ENCODE results near the gene F12. TPM values are rescaled to one million over a fixed set of nuclear protein-coding genes. Genes with fewer than 3 reads are reported as not detected.

F12 gene
- total and polyA plus RNA-seq, 2 donors (not counting 3 experiments of a cell fraction or from before 2014, with no cell fraction given) = 1.00 to 1.4 TPM

- Histone ChIP-seq H3K4me2 (ENCODE audit: insufficient read depth, low read length) (no peak overlapping the region), H3K9ac (replicated peaks; ENCODE audit: extremely low read depth, insufficient read depth, low read length) (no peak overlapping the region), H2AFZ (ENCODE audit: low read depth, low read length) (no peak overlapping the region), H3K9me3 (replicated peaks; ENCODE audit: control insufficient read depth, insufficient read depth, low read length) (no peaks in the 10 kb centered on the region), H3K27ac (ENCODE audit: insufficient read depth, low read depth, low read length) (no peak overlapping the region), H3K36me3 (ENCODE audit: control insufficient read depth in 2 of 2, extremely low read depth in 1 of 2, insufficient read depth in 2 of 2, low read length in 2 of 2) (no peaks in the 10 kb centered on the region), H3K4me3 (replicated peaks in 1 of 3; ENCODE audit: insufficient read depth in 1 of 3, low read depth in 1 of 3, low read length in 3 of 3) (no peak overlapping the region), H4K20me1 (replicated peaks; ENCODE audit: control insufficient read depth, extremely low read depth, insufficient read depth, low read length) (no peaks in the 10 kb centered on the region), H3K27me3 (ENCODE audit: control insufficient read depth in 2 of 2, insufficient read depth in 2 of 2, low read length in 2 of 2) (no peaks in the 10 kb centered on the region), H3K4me1 (ENCODE audit: control insufficient read depth, extremely low read depth, insufficient read depth, low read length) (peaks cover 19% of the 10 kb centered on the region), H3K79me2 (ENCODE audit: control insufficient read depth, insufficient read depth, low read length) (no peaks in the 10 kb centered on the region), H3K9me1 (replicated peaks; ENCODE audit: control insufficient read depth, extremely low read depth, insufficient read depth, low read length) (no peaks in the 10 kb centered on the region)
- no peak for DNase-seq (ENCODE audit: low read depth, low spot score)
- CTCF ChIA-PET = interaction anchor here (1.6 to 2.4 kb wide), 2 partner anchors 24 to 50 kb away, joined by 3 to 8 read pairs; no protein-coding TSS in a partner anchor
- dilution Hi-C loops (cut with MboI; ENCODE audit: extremely low pct_ligation_motif_present, low sequenced_read_pairs) (loop anchor here (5.0 kb wide), 1 partner anchor 38 kb away; no protein-coding TSS in a partner anchor), intact Hi-C loops (cut with micrococcal nuclease) (no loop called here)
- no TSS peak for BruUV-seq (replicated peaks)
- POLR2A ChIA-PET = interaction anchor here (1.0 kb wide), 1 partner anchor 11 kb away, joined by 3 read pairs; no protein-coding TSS in a partner anchor
- no peak for TF ChIP-seq MAX (IDR thresholded peaks at IDR 0.05; ENCODE audit: insufficient read depth, insufficient read length)
- no peak for TF ChIP-seq GATA2 (IDR thresholded peaks at IDR 0.05; ENCODE audit: insufficient read depth, insufficient read length, low read depth, low read length)
- no peak for TF ChIP-seq POLR2A (IDR thresholded peaks at IDR 0.05; ENCODE audit: low read depth, low read length)
- no peak for FAIRE-seq
Observed at GRCh38 chr5:177359860-177360259, 49.5 kb downstream of the F12 start.

DNA sequence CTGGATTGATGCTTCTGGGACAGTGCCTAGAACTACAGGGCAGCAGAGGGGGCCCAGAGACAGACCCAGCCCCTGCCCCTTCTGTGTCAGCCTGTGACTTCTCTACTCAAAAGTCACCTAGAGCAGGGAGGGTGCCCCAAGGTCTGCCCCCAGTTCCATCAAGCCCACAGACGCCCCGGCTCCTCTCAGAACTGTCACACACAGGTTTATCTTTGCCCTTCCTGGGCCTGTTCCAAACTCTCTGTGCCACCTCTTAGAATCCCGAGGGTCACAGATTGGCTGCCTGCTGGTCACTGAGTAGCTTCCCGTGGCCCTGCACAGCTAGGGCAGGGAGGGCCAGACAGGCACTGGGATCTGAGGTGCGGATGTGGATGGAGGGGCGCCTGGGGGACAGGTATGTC lies 49.9 kb downstream of the F12 start:
- no TSS peak for BruUV-seq (replicated peaks)
- H4K20me1 ChIP-seq (replicated peaks; ENCODE audit: control insufficient read depth, extremely low read depth, insufficient read depth, low read length) = no peaks in the 10 kb centered on the region
- TF ChIP-seq FOS (IDR thresholded peaks at IDR 0.05; ENCODE audit: borderline replicate concordance, insufficient read depth, low read length) = no peak
- no peak for TF ChIP-seq CTCF (IDR thresholded peaks at IDR 0.05; ENCODE audit: extremely low read depth in 1 of 2, insufficient read depth in 1 of 2, low read depth in 1 of 2, low read length in 2 of 2)
- no peak for TF ChIP-seq POLR2AphosphoS5 (IDR thresholded peaks at IDR 0.05; ENCODE audit: insufficient read depth, low read depth, low read length)
- TF ChIP-seq POLR2A (IDR thresholded peaks at IDR 0.05; ENCODE audit: low read depth, low read length) = no peak
- TF ChIP-seq GATA2 (IDR thresholded peaks at IDR 0.05; ENCODE audit: insufficient read depth, insufficient read length, low read depth, low read length) = no peak
- no peak for TF ChIP-seq MAX (IDR thresholded peaks at IDR 0.05; ENCODE audit: insufficient read depth, insufficient read length)
- TF ChIP-seq EZH2 (IDR thresholded peaks at IDR 0.05; ENCODE audit: borderline replicate concordance, low read depth, low read length, severe bottlenecking) = no peak
- no peak for TF ChIP-seq MYC (IDR thresholded peaks at IDR 0.05; ENCODE audit: low read depth, low read length)
- TF ChIP-seq JUN (IDR thresholded peaks at IDR 0.05; ENCODE audit: borderline replicate concordance, insufficient read depth, insufficient read length, low read depth) = no peak
- H3K9me1 ChIP-seq (replicated peaks; ENCODE audit: control insufficient read depth, extremely low read depth, insufficient read depth, low read length) = no peaks in the 10 kb centered on the region
- intact Hi-C loops (cut with micrococcal nuclease) (no loop called here), dilution Hi-C loops (cut with MboI; ENCODE audit: extremely low pct_ligation_motif_present, low sequenced_read_pairs) (no loop called here)
- no peak overlapping the region for H3K9ac ChIP-seq (replicated peaks; ENCODE audit: extremely low read depth, insufficient read depth, low read length)
- H3K4me2 ChIP-seq (ENCODE audit: insufficient read depth, low read length) = no peak overlapping the region
- H2AFZ ChIP-seq (ENCODE audit: low read depth, low read length) = no peak overlapping the region
- FAIRE-seq = no peak
- H3K4me1 ChIP-seq (ENCODE audit: control insufficient read depth, extremely low read depth, insufficient read depth, low read length) = peaks cover 19% of the 10 kb centered on the region
- ChIA-PET POLR2A (no interaction called here), CTCF (interaction anchor here (1.2 to 6.3 kb wide), 2 partner anchors 11 to 41 kb away, joined by 3 to 31 read pairs; no protein-coding TSS in a partner anchor)
- H3K27me3 ChIP-seq (ENCODE audit: control insufficient read depth in 2 of 2, insufficient read depth in 2 of 2, low read length in 2 of 2) = no peaks in the 10 kb centered on the region
- H3K36me3 ChIP-seq (ENCODE audit: control insufficient read depth in 2 of 2, extremely low read depth in 1 of 2, insufficient read depth in 2 of 2, low read length in 2 of 2) = no peaks in the 10 kb centered on the region
- H3K27ac ChIP-seq (ENCODE audit: insufficient read depth, low read depth, low read length) = no peak overlapping the region
- DNase-seq (ENCODE audit: low read depth, low spot score) = no peak
- no peaks in the 10 kb centered on the region for H3K9me3 ChIP-seq (replicated peaks; ENCODE audit: control insufficient read depth, insufficient read depth, low read length)
- H3K4me3 ChIP-seq (replicated peaks in 1 of 3; ENCODE audit: insufficient read depth in 1 of 3, low read depth in 1 of 3, low read length in 3 of 3) = no peak overlapping the region
- no peaks in the 10 kb centered on the region for H3K79me2 ChIP-seq (ENCODE audit: control insufficient read depth, insufficient read depth, low read length)
